ENCODE results near the gene PLA2G15.

PLA2G15 gene

DNA sequence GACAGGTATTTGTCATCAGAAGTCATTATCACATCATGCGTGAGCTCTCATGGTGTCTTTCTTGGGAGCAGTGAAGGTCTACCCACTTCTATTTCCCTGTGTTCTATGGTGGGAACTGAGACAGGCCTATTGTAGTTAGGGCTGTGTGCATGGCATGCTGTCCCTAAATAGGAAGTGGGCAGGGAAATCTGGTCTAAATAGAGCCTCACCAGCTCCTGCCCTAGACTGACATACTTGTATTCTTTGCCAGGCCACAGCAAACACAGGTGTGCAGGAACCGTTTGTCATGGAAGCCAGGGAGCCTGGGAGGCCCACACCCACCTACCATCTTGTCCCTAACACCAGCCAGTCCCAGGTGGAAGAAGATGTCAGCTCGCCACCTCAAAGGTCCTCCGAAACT is 29.3 kb downstream of the PLA2G15 start:
- Histone ChIP-seq H3K4me3 (ENCODE audit: low read length) (no peak overlapping the region), H3K36me3 (ENCODE audit: insufficient read depth, low read depth, low read length) (peaks cover 14% of the 10 kb centered on the region; the same call in 1 of the 2 replicates), H3K4me1 (ENCODE audit: insufficient read depth, low read length) (no peaks in the 10 kb centered on the region), H3K9ac (ENCODE audit: low read depth, low read length) (no peak overlapping the region), H3K9me3 (ENCODE audit: insufficient read depth, low read depth, low read length) (no peaks in the 10 kb centered on the region), H3K27ac (ENCODE audit: low read length) (no peak overlapping the region), H3K27me3 (ENCODE audit: insufficient read depth, low read length) (no peaks in the 10 kb centered on the region)

DNA sequence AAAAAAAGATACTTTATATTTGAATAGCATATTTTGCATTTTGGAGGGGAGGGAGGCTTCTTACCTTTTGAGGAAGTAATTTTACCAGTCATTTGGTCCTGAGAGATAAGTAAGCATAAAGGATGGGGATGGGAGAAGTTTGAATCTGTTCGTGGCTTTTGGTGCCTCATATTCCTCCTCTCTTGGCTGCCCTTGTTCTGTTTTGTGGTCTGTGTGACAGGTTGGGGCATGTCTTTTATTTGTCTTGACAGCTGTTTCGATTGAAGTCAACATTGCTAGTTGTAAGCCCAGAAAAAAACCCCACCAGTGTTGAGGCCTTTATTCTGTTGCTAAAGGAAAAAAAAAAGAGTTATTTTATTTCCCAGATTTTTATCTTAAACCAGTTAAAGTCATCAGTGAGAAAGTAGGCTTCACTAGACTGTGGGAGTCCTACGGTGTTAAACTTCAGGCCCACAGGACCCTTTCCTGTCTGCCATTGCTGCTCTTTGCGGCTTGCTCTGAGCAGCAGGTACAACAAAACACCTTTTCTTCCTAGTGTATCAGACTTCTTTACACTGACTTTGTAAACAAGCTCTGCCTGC is 30.5 kb downstream of the PLA2G15 start:
- Histone ChIP-seq H3K4me3 (ENCODE audit: low read length) (no peak overlapping the region), H3K36me3 (ENCODE audit: insufficient read depth, low read depth, low read length) (peaks cover 14% of the 10 kb centered on the region; the same call in 1 of the 2 replicates), H3K27ac (ENCODE audit: low read length) (no peak overlapping the region), H3K27me3 (ENCODE audit: insufficient read depth, low read length) (no peaks in the 10 kb centered on the region), H3K4me1 (ENCODE audit: insufficient read depth, low read length) (no peaks in the 10 kb centered on the region), H3K9me3 (ENCODE audit: insufficient read depth, low read depth, low read length) (no peaks in the 10 kb centered on the region), H3K9ac (ENCODE audit: low read depth, low read length) (no peak overlapping the region)

DNA sequence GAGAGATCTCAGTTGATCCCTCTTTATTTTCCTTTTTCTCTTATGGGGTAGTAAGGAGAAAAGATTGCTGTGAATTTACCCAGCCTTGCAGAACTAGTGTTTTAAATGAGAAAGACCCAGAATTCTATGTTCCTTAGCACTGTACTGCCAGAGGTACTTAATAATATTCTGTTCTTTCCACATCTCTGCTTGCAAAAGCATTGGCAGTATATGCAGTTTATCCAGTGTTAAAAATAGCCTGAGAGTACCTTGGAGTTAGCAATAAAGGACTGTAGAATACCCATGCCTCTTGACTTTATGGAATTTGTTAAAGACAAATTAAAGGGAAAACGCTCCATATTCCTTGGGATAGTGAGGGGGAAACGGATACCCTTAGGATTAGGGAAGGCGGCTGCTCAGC is 31.1 kb downstream of the PLA2G15 start:
- Histone ChIP-seq H3K36me3 (ENCODE audit: insufficient read depth, low read depth, low read length) (peaks cover 16% of the 10 kb centered on the region; the same call in 1 of the 2 replicates), H3K9ac (ENCODE audit: low read depth, low read length) (no peak overlapping the region), H3K4me1 (ENCODE audit: insufficient read depth, low read length) (no peaks in the 10 kb centered on the region)

DNA sequence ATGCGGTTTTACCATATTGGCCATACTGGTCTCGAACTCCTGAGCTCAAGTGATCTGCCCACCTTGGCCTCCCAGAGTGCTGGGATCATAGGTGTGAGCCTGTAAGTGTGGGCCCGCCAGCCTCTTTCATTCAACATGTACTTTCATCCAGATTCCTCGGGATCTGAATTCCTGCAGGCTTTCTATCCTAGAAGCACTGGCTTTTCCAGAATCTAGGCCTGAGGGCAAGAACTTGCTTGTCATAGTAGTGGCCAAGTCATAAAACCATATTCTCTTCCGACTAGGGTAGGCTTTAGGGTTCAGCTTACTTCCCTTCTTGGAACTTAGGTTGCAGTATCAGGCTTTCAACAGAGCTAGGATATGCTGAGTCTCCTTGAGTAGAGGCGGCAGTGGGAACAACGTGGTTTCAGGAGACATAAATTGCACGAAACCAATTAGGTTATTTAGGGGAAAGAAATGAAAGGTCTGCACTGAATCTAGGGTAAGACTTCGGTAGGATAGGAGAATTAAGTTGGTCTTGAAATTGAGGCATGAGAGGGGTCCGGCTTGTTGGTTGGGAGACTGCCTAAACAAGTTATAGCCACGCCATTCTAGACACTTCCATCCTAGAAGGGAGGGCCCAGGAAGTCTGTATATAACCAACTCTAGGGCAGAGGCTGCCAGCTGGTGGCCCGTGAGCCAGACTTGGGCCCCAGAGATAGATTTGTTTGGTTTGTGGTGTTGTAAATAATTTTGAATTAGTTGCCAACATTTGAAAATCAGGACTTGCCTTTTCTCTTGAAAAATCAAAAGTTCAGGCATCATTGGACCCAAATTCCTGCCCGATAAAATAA is 34.8 kb downstream of the PLA2G15 start:
- H3K27ac ChIP-seq (ENCODE audit: low read length) = no peak overlapping the region
- no peaks in the 10 kb centered on the region for H3K9me3 ChIP-seq (ENCODE audit: insufficient read depth, low read depth, low read length)
- no peak overlapping the region for H3K9ac ChIP-seq (ENCODE audit: low read depth, low read length)
- no peaks in the 10 kb centered on the region for H3K27me3 ChIP-seq (ENCODE audit: insufficient read depth, low read length)
- H3K36me3 ChIP-seq (ENCODE audit: insufficient read depth, low read depth, low read length) = peaks cover 11% of the 10 kb centered on the region; the same call in 1 of the 2 replicates
- H3K4me3 ChIP-seq (ENCODE audit: low read length) = no peak overlapping the region
- H3K4me1 ChIP-seq (ENCODE audit: insufficient read depth, low read length) = no peaks in the 10 kb centered on the region

More for the DNA sequence above, 31.1 kb downstream of the PLA2G15 start:
- Histone ChIP-seq H3K27me3 (ENCODE audit: insufficient read depth, low read length) (no peaks in the 10 kb centered on the region), H3K4me3 (ENCODE audit: low read length) (no peak overlapping the region), H3K9me3 (ENCODE audit: insufficient read depth, low read depth, low read length) (no peaks in the 10 kb centered on the region), H3K27ac (ENCODE audit: low read length) (no peak overlapping the region)

DNA sequence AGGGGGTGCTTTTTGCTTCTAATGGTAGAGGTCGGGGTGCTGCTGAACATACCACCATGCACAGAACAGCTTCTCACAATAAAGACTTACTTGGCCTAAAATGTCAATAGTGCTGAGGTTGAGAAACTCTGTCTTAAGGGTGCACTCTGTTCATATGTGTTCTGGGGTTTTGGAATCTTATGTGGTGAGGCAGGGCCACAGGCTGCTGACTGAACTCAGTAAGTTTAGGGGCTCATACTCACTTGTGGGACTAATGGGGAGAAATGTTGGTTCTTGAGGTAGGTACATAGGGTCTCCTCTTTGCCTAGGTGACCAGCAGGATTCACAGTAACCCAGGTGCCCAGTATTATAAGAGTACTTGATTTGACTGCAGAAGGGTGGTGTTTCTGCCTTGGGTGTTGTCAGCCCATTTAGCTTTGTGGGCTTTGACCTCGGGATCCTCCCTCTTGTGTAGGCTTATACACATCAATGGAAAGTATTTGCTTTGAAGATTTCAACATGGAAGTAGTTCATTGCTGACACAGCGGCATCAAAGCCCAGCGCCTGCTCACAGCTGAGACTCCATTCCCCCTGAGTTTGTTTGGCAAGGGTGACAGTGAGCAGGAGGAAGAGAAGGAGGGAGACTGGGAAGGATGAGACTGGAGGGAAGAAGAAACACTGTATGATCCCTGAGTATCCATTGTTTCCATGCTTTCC is 36.3 kb downstream of the PLA2G15 start:
- peaks cover 15% of the 10 kb centered on the region; the same call in 1 of the 2 replicates for H3K36me3 ChIP-seq (ENCODE audit: insufficient read depth, low read depth, low read length)
- H3K9ac ChIP-seq (ENCODE audit: low read depth, low read length) = no peak overlapping the region
- no peak overlapping the region for H3K4me3 ChIP-seq (ENCODE audit: low read length)
- H3K27ac ChIP-seq (ENCODE audit: low read length) = no peak overlapping the region
- H3K27me3 ChIP-seq (ENCODE audit: insufficient read depth, low read length) = no peaks in the 10 kb centered on the region
- H3K9me3 ChIP-seq (ENCODE audit: insufficient read depth, low read depth, low read length) = no peaks in the 10 kb centered on the region
- no peaks in the 10 kb centered on the region for H3K4me1 ChIP-seq (ENCODE audit: insufficient read depth, low read length)

DNA sequence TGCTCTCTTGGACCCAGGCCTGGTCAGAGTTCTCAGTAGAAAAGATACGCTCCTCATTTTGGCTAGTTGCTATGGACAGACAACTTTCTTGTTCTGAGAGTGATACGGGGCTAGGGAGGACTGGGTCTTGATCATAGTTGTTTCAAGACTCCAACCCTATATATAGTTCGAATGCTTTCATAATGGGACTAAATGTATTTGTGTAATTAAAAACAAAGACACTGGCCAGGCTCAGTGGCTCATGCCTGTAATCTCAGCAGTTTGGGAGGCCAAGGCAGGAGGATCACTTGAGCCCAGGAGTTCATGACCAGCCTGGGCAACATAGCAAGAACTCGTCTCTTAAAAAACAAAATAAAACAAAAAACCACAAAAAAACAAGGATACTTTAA is 36.9 kb downstream of the PLA2G15 start:
- peaks cover 15% of the 10 kb centered on the region; the same call in 1 of the 2 replicates for H3K36me3 ChIP-seq (ENCODE audit: insufficient read depth, low read depth, low read length)
- H3K9me3 ChIP-seq (ENCODE audit: insufficient read depth, low read depth, low read length) = no peaks in the 10 kb centered on the region
- no peak overlapping the region for H3K27ac ChIP-seq (ENCODE audit: low read length)
- H3K9ac ChIP-seq (ENCODE audit: low read depth, low read length) = no peak overlapping the region
- H3K4me3 ChIP-seq (ENCODE audit: low read length) = no peak overlapping the region
- no peaks in the 10 kb centered on the region for H3K27me3 ChIP-seq (ENCODE audit: insufficient read depth, low read length)
- H3K4me1 ChIP-seq (ENCODE audit: insufficient read depth, low read length) = no peaks in the 10 kb centered on the region

DNA sequence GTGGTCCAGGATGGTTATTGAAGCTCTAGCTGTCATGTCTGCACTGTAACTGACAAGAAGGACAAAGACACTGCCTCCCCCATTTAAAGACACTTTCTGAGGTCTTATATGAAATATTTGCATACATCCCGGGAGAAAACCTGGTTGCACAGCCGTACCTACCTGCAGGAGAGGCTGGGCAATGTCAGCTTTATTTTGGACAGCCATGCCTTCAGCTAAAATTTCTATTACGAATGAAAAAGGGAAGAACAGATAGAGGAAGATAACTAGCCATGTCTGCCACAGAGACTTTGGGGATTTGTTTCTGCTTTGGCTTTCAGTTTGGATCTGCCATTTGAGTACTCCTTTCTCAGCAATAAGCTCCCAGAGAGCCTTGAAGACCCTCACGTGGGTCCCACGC is 38.2 kb downstream of the PLA2G15 start:
- no peak overlapping the region for H3K27ac ChIP-seq (ENCODE audit: low read length)
- H3K4me3 ChIP-seq (ENCODE audit: low read length) = no peak overlapping the region
- no peaks in the 10 kb centered on the region for H3K9me3 ChIP-seq (ENCODE audit: insufficient read depth, low read depth, low read length)
- no peaks in the 10 kb centered on the region for H3K4me1 ChIP-seq (ENCODE audit: insufficient read depth, low read length)
- no peak overlapping the region for H3K9ac ChIP-seq (ENCODE audit: low read depth, low read length)
- peaks cover 28% of the 10 kb centered on the region for H3K36me3 ChIP-seq (ENCODE audit: insufficient read depth, low read depth, low read length)
- no peaks in the 10 kb centered on the region for H3K27me3 ChIP-seq (ENCODE audit: insufficient read depth, low read length)

DNA sequence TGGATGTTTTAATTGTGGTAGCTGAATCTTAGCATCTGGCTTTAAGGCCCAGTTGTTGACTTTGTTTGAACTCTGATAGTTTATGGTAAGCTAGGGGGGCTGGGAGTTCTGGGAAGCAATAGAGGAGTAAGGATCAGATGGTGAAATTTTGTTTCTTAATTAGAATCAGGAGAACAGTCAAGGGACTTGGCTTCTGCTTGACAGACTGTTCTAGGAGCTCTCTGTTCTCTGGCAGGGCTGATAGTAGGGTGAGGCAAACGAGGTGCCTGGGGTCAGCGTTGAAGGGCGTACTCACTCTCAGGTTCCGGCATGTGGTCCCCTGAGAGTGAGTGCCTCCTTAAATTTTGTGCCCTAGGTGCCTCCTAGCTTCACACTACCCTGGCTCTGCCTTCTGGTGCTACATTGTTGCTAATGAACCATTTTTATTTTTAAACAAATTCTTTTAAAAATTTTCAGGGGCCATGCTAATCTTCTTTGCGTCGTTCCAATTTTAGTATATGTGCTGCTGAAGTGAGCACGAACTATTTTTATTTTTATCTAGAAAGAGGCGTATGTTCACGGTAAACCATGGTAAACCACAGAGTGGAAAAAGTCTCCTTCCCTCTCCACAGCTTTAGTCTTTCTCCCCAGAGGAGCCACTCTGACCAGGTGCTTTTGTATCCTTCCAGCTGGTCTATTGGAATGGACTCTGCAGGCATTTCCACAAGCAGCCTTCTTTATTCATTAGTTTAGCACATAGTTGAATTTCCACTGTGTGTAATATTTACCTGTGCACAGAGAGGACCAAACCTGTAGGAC is 38.8 kb downstream of the PLA2G15 start:
- no peak overlapping the region for H3K4me3 ChIP-seq (ENCODE audit: low read length)

DNA sequence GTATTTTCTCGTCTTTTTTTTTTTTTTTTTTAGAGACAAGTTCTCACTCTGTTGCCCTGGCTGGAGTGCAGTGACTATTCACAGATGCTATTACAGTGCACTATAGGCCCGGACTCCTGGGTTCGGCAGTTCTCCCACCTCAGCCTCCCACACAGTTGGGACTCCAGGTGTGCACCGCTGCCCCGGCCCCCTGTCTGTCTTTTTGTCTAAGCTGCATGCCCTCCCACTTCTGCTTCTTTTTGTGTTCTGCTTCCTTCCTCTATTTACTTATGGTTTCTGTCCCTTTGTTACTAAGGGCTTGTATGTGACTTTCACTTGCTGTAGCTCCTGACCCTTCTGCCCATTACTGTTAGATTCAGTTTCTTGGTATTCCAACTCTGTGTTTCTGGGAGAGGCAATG is 39.7 kb downstream of the PLA2G15 start:
- H3K27me3 ChIP-seq (ENCODE audit: insufficient read depth, low read length) = no peaks in the 10 kb centered on the region
- H3K9me3 ChIP-seq (ENCODE audit: insufficient read depth, low read depth, low read length) = no peaks in the 10 kb centered on the region
- H3K4me1 ChIP-seq (ENCODE audit: insufficient read depth, low read length) = no peaks in the 10 kb centered on the region
- H3K9ac ChIP-seq (ENCODE audit: low read depth, low read length) = no peak overlapping the region
- no peak overlapping the region for H3K4me3 ChIP-seq (ENCODE audit: low read length)
- no peak overlapping the region for H3K27ac ChIP-seq (ENCODE audit: low read length)
- peaks cover 35% of the 10 kb centered on the region for H3K36me3 ChIP-seq (ENCODE audit: insufficient read depth, low read depth, low read length)

More for the DNA sequence above, 38.8 kb downstream of the PLA2G15 start:
- no peaks in the 10 kb centered on the region for H3K27me3 ChIP-seq (ENCODE audit: insufficient read depth, low read length)
- no peaks in the 10 kb centered on the region for H3K4me1 ChIP-seq (ENCODE audit: insufficient read depth, low read length)
- no peak overlapping the region for H3K9ac ChIP-seq (ENCODE audit: low read depth, low read length)
- H3K27ac ChIP-seq (ENCODE audit: low read length) = no peak overlapping the region
- no peaks in the 10 kb centered on the region for H3K9me3 ChIP-seq (ENCODE audit: insufficient read depth, low read depth, low read length)
- peaks cover 28% of the 10 kb centered on the region for H3K36me3 ChIP-seq (ENCODE audit: insufficient read depth, low read depth, low read length)

DNA sequence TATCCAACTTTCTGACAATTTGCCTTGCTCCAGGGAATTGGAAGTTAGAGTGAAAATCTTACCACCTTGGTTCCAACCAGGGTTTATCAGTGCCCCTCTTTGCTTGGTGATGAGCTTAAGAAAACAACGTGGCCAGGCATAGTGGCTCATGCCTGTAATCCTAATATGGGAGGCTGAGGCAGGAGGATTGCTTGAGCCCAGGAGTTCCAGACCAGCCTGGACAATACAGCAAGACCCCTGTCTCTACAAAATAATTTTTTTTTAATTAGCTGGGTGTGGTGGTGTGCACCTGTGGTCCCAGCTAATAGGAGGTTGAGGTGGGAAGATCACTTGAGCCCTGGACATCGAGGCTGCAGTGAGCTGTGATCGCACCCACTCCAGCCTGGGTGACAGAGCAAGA is 40.5 kb downstream of the PLA2G15 start:
- no peaks in the 10 kb centered on the region for H3K9me3 ChIP-seq (ENCODE audit: insufficient read depth, low read depth, low read length)
- no peak overlapping the region for H3K9ac ChIP-seq (ENCODE audit: low read depth, low read length)
- H3K27me3 ChIP-seq (ENCODE audit: insufficient read depth, low read length) = no peaks in the 10 kb centered on the region
- no peak overlapping the region for H3K4me3 ChIP-seq (ENCODE audit: low read length)
- peaks cover 37% of the 10 kb centered on the region for H3K36me3 ChIP-seq (ENCODE audit: insufficient read depth, low read depth, low read length)
- no peaks in the 10 kb centered on the region for H3K4me1 ChIP-seq (ENCODE audit: insufficient read depth, low read length)
- H3K27ac ChIP-seq (ENCODE audit: low read length) = no peak overlapping the region

Measured in iPS-20b (cell line).